Adipocyte (in vitro differentiated cells): ENCODE measurements around the gene MCHR1.
A peak's percentile ranks its signal among the peaks of the same experiment; 100 is the strongest.

Experiments
- DNase-seq: peaks from one replicate; pipeline ENCODE4 v3.0.0-alpha.2; 2015; ENCODE audit warnings: low read depth
- H3K27me3 ChIP-seq: replicated peaks from 2 replicates; pipeline ENCODE4 v1.7.0; 2013; ENCODE audit warnings: mild to moderate bottlenecking, low read length, moderate library complexity; ENCODE audit not compliant: control insufficient read depth, insufficient read depth
- H3K36me3 ChIP-seq: 2 replicates; pipeline ENCODE4 v1.7.0; 2013; ENCODE audit warnings: low read length, mild to moderate bottlenecking, moderate library complexity; ENCODE audit not compliant: control insufficient read depth, insufficient read depth, severe bottlenecking
- H3K4me1 ChIP-seq: 2 replicates; pipeline ENCODE4 v1.7.0; 2013; ENCODE audit warnings: mild to moderate bottlenecking, low read length, moderate library complexity; ENCODE audit not compliant: control insufficient read depth, insufficient read depth
- H3K4me3 ChIP-seq: 2 replicates; pipeline ENCODE4 v1.7.0; 2013; ENCODE audit warnings: mild to moderate bottlenecking, low read length, moderate library complexity
- H3K9ac ChIP-seq: 2 replicates; pipeline ENCODE4 v1.7.0; 2013; ENCODE audit warnings: mild to moderate bottlenecking, low read length, moderate library complexity
- H3K9me3 ChIP-seq: 2 replicates; pipeline ENCODE4 v1.7.0; 2013; ENCODE audit warnings: mild to moderate bottlenecking, low read length, moderate library complexity; ENCODE audit not compliant: control insufficient read depth

The MCHR1 gene, protein sequence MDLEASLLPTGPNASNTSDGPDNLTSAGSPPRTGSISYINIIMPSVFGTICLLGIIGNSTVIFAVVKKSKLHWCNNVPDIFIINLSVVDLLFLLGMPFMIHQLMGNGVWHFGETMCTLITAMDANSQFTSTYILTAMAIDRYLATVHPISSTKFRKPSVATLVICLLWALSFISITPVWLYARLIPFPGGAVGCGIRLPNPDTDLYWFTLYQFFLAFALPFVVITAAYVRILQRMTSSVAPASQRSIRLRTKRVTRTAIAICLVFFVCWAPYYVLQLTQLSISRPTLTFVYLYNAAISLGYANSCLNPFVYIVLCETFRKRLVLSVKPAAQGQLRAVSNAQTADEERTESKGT

DNA sequence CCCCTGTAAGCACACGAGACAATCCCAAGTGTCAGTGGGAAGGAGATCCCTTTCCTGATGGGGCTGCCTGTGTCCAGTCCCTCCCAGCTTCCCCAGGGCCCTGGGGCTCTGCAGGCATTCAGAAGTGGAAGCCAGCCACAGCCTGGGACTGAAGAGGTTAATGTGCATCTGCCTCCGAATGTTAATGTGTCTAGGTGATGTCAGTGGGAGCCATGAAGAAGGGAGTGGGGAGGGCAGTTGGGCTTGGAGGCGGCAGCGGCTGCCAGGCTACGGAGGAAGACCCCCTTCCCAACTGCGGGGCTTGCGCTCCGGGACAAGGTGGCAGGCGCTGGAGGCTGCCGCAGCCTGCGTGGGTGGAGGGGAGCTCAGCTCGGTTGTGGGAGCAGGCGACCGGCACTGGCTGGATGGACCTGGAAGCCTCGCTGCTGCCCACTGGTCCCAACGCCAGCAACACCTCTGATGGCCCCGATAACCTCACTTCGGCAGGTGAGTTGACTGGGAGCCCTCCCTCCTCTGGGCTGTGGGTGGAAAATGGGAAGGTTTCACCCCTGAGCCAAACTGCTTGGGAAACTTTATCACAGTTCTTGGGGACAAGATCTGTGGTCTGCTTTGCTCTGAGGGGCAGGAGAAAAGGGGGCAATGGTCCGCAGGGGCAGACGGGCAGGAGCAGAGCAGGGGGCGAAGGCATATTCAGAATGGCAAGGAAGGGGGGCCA is at the start of gene MCHR1:
TSS of gene MCHR1 (plus strand) at position 236 of the 715 bp plus-strand sequence. CDS start at position 405, 169 bp downstream.
- H3K9ac ChIP-seq: no peak within 1 kb of the TSS
- peak within 1 kb of the TSS; percentile 63 for H3K4me3 ChIP-seq
- H3K9me3 ChIP-seq: no peaks in the 10 kb centered on the region
- H3K27me3 ChIP-seq: peaks cover 10% of the 10 kb centered on the region
- no peak for DNase-seq
- peaks cover 17% of the 10 kb centered on the region for H3K4me1 ChIP-seq
- no peaks in the 10 kb centered on the region for H3K36me3 ChIP-seq

- H3K9me3 ChIP-seq: no peaks in the 10 kb centered on the region
Measured at GRCh38 chr22:40631925-40632324, 47.4 kb upstream of the MCHR1 start.

DNA sequence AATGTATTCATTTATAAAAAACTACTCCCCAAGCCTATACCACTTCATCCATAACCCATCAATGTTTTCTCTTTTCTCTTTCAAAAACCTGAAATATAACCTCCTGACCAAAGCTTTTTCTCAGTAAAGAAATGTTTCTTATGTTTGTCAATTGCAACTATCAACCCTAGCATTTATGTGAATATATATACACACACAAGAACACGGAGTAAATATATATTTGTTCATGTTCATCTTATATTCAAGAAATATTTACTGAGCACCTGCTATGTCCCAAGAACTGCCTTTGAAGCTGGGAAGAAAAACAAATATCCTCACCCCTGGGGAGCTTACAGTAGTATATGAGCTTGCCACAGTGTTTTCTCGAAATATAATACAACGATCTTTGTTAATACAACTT is 46.2 kb upstream of the MCHR1 start:
- Histone ChIP-seq H3K36me3 (no peaks in the 10 kb centered on the region), H3K9me3 (no peaks in the 10 kb centered on the region), H3K27me3 (no peaks in the 10 kb centered on the region), H3K4me3 (no peak overlapping the region), H3K4me1 (peaks cover 29% of the 10 kb centered on the region), H3K9ac (no peak overlapping the region)
- DNase-seq: no peak

More at GRCh38 chr22:40631925-40632324, 47.4 kb upstream of the MCHR1 start:
- DNase-seq: no peak
- Histone ChIP-seq H3K9ac (no peak overlapping the region), H3K27me3 (no peaks in the 10 kb centered on the region), H3K36me3 (no peaks in the 10 kb centered on the region), H3K4me1 (peaks cover 30% of the 10 kb centered on the region), H3K4me3 (no peak overlapping the region)

DNA sequence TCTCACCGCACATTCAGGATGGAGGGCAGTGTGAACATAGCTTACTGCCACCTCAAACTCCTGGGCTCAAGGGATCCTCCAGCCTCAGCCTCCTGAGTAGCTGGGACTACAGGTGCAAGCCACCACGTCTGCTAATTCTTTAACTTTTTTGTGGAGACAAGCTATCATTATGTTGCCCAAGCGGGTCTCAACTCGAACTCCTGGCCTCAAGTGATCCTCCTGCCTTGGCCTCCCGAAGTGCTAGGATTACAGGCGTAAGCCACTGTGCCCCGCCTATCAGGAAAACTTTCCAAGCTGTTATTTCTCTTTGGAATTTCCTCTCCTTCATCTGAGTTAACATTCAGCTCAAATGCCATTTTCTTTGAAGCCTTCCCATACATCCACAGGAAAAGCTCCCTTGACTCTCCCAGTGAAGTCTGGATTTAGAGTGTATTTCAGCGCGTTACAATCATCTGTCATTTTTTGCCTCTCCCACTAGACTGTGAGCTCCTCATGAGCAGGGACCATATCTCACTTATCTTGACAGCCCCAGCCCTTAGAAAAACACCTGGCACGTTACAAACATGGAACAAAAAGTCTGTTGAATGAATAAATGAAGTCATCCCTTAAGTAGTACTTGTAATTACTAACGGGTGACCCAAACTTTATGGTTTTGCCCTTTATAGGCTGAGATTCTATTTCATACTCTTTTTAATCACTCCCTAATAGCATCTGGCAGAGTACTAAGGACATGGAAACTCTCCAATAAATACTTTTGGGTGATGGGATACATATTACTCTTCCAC is 45.0 kb upstream of the MCHR1 start:
- H3K4me3 ChIP-seq: peak overlapping the region; percentile 82
- H3K4me1 ChIP-seq: peaks cover 24% of the 10 kb centered on the region
- H3K9ac ChIP-seq: peak overlapping the region; percentile 91
- no peaks in the 10 kb centered on the region for H3K9me3 ChIP-seq
- no peaks in the 10 kb centered on the region for H3K36me3 ChIP-seq
- DNase-seq: no peak
- H3K27me3 ChIP-seq: no peaks in the 10 kb centered on the region

GRCh38 chr22:40635043-40635939 is 44.0 kb upstream of the MCHR1 start:
- Histone ChIP-seq H3K4me1 (peaks cover 24% of the 10 kb centered on the region), H3K9me3 (no peaks in the 10 kb centered on the region), H3K9ac (peak overlapping the region; percentile 91), H3K4me3 (peak overlapping the region; percentile 82), H3K36me3 (no peaks in the 10 kb centered on the region), H3K27me3 (no peaks in the 10 kb centered on the region)
- DNase-seq: peak; percentile 74

- DNase-seq: no peak
- no peaks in the 10 kb centered on the region for H3K36me3 ChIP-seq
- no peaks in the 10 kb centered on the region for H3K27me3 ChIP-seq
- H3K9me3 ChIP-seq: no peaks in the 10 kb centered on the region
- H3K9ac ChIP-seq: peak overlapping the region; percentile 91
- H3K4me1 ChIP-seq: peaks cover 24% of the 10 kb centered on the region
- peak overlapping the region; percentile 82 for H3K4me3 ChIP-seq
Measured at GRCh38 chr22:40635940-40636379, 43.3 kb upstream of the MCHR1 start.

DNA sequence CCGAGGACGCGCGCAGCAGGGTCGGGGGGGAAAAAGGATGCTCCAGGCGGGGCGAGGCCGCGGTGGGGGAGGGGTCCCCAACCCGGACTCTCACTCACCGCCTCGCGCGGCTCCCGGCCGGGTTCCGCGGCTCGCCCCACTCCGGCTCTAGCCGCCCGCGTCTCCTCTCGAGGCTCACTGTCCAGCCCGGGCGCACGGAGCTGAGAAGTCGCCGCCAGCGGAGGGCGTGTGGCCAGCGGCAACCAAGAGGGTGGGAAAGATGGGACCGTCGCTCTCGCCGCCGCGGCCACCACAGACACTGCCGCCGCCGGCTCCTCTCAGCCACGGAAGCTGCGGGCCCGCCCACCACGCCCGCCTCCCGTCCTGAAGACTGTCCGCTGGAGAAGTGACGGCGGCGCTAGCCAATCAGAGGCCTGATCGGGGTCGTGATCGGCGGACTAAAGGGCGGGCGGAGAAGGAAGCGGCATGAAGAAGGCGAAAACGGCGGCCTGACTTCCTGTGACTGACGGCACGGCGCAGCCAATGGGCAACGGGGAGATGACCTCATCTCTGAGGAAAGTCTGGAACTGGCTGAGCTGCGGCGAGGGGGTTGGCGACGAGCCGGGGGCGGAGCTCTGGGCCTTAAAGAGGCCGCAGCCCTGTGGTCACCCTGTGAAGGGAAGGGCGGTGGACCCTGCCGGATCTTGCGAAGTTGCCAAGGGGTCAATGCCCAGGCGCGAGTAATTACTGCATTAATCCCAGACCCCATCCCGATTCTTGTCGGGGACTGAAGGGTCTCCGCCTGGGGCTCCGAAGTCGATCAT is 42.7 kb upstream of the MCHR1 start, which contains the start of gene MRTFA:
TSS of gene MRTFA (minus strand) at position 340 of the 803 bp plus-strand sequence.
- DNase-seq: peak; percentile 100
- Histone ChIP-seq H3K36me3 (no peaks in the 10 kb centered on the region), H3K9me3 (no peaks in the 10 kb centered on the region), H3K4me3 (peak within 1 kb of the TSS; percentile 82), H3K4me1 (peaks cover 24% of the 10 kb centered on the region), H3K27me3 (no peaks in the 10 kb centered on the region), H3K9ac (peak within 1 kb of the TSS; percentile 91)

GRCh38 chr22:40637183-40638150 is 41.8 kb upstream of the MCHR1 start:
- Histone ChIP-seq H3K4me1 (peaks cover 22% of the 10 kb centered on the region), H3K9me3 (no peaks in the 10 kb centered on the region), H3K9ac (peak overlapping the region; percentile 91), H3K27me3 (no peaks in the 10 kb centered on the region), H3K36me3 (no peaks in the 10 kb centered on the region), H3K4me3 (peak overlapping the region; percentile 82)
- peak; percentile 84 for DNase-seq

- Histone ChIP-seq H3K9me3 (no peaks in the 10 kb centered on the region), H3K36me3 (no peaks in the 10 kb centered on the region), H3K27me3 (no peaks in the 10 kb centered on the region), H3K4me3 (no peak overlapping the region), H3K9ac (no peak overlapping the region), H3K4me1 (peaks cover 22% of the 10 kb centered on the region)
- no peak for DNase-seq
Measured at GRCh38 chr22:40638261-40638660, 41.0 kb upstream of the MCHR1 start.
